Measurements from ENCODE around the gene CNST. TPM values are rescaled to one million over a fixed set of nuclear protein-coding genes. Genes with fewer than 3 reads are reported as not detected.

Gene CNST
- total and polyA plus RNA-seq, 2 experiments from 2014 or later = 13.1 to 17.9 TPM

- no peaks in the 10 kb centered on the region for H3K27me3 ChIP-seq
- no peak overlapping the region for H3K4me3 ChIP-seq
- H3K27ac ChIP-seq = no peak overlapping the region
- no peaks in the 10 kb centered on the region for H3K36me3 ChIP-seq
- TF ChIP-seq CTCF (IDR thresholded peaks at IDR 0.05; ENCODE audit: low read depth, low read length) = no peak
- no peaks in the 10 kb centered on the region for H3K4me1 ChIP-seq (ENCODE audit: low read depth)
- no peaks in the 10 kb centered on the region for H3K9me3 ChIP-seq (ENCODE audit: low read depth)
- no peak for DNase-seq (ENCODE audit: low read depth in 1 of 2, low spot score in 1 of 2)
Observed at GRCh38 chr1:246617768-246618167, 51.5 kb downstream of the CNST start.

- H3K4me1 ChIP-seq (ENCODE audit: low read depth) = no peaks in the 10 kb centered on the region
- DNase-seq (ENCODE audit: low read depth in 1 of 2, low spot score in 1 of 2) = no peak
- no peaks in the 10 kb centered on the region for H3K36me3 ChIP-seq
- H3K27me3 ChIP-seq = no peaks in the 10 kb centered on the region
- H3K9me3 ChIP-seq (ENCODE audit: low read depth) = no peaks in the 10 kb centered on the region
- H3K27ac ChIP-seq = no peak overlapping the region
- H3K4me3 ChIP-seq = no peak overlapping the region
- TF ChIP-seq CTCF (IDR thresholded peaks at IDR 0.05; ENCODE audit: low read depth, low read length) = no peak
Observed at GRCh38 chr1:246618240-246618808, 52.1 kb downstream of the CNST start.

GRCh38 chr1:246622035-246622652, 55.9 kb downstream of the CNST start:
- TF ChIP-seq CTCF (IDR thresholded peaks at IDR 0.05; ENCODE audit: low read depth, low read length) = no peak
- H3K27ac ChIP-seq = no peak overlapping the region
- no peak overlapping the region for H3K4me3 ChIP-seq
- no peaks in the 10 kb centered on the region for H3K36me3 ChIP-seq
- no peaks in the 10 kb centered on the region for H3K27me3 ChIP-seq
- H3K9me3 ChIP-seq (ENCODE audit: low read depth) = no peaks in the 10 kb centered on the region
- DNase-seq (ENCODE audit: low read depth in 1 of 2, low spot score in 1 of 2) = no peak
- no peaks in the 10 kb centered on the region for H3K4me1 ChIP-seq (ENCODE audit: low read depth)

- Histone ChIP-seq H3K4me1 (ENCODE audit: low read depth) (no peaks in the 10 kb centered on the region), H3K4me3 (no peak overlapping the region), H3K36me3 (no peaks in the 10 kb centered on the region), H3K27me3 (no peaks in the 10 kb centered on the region), H3K27ac (no peak overlapping the region), H3K9me3 (ENCODE audit: low read depth) (no peaks in the 10 kb centered on the region)
- DNase-seq (ENCODE audit: low read depth in 1 of 2, low spot score in 1 of 2) = no peak
- TF ChIP-seq CTCF (IDR thresholded peaks at IDR 0.05; ENCODE audit: low read depth, low read length) = no peak
Observed at GRCh38 chr1:246624091-246624490, 57.8 kb downstream of the CNST start.

- H3K27ac ChIP-seq = no peak overlapping the region
- TF ChIP-seq CTCF (IDR thresholded peaks at IDR 0.05; ENCODE audit: low read depth, low read length) = no peak
- DNase-seq (ENCODE audit: low read depth in 1 of 2, low spot score in 1 of 2) = no peak
- H3K4me1 ChIP-seq (ENCODE audit: low read depth) = no peaks in the 10 kb centered on the region
- no peaks in the 10 kb centered on the region for H3K9me3 ChIP-seq (ENCODE audit: low read depth)
- no peaks in the 10 kb centered on the region for H3K36me3 ChIP-seq
- no peaks in the 10 kb centered on the region for H3K27me3 ChIP-seq
- no peak overlapping the region for H3K4me3 ChIP-seq
Observed at GRCh38 chr1:246629030-246629429, 62.8 kb downstream of the CNST start.

Data from cardiac muscle cell (in vitro differentiated cells and primary cell).